BJ (cell line): ENCODE results near the gene PSTPIP1. TPM values are rescaled to one million over a fixed set of nuclear protein-coding genes. Genes with fewer than 3 reads are reported as not detected.

Experiments
- CTCF ChIA-PET: fragments of 350-600 bp; formaldehyde crosslinking; extraction: SDS; loops from one replicate; lab custom pipeline; 2021; ENCODE audit warnings: antibody characterized with exemption, inconsistent platforms; lab: Yijun Ruan, JAX
- POLR2A ChIA-PET: fragments of 300-600 bp; sonication (Branson Sonifier 250); formaldehyde crosslinking; extraction: SDS; loops from one replicate; lab custom pipeline; 2021; ENCODE audit warnings: antibody characterized with exemption; lab: Charles Lee
- DNase-seq: peaks from one replicate; pipeline ENCODE4 v3.0.0-alpha.2; 2011; ENCODE audit warnings: low read depth
- H3K27me3 ChIP-seq: 2 replicates; pipeline ENCODE4 v1.6.0; 2011; ENCODE audit warnings: low read length; ENCODE audit not compliant: control insufficient read depth, insufficient read depth
- H3K36me3 ChIP-seq: 2 replicates; pipeline ENCODE4 v1.5.1; 2011; ENCODE audit warnings: low read length; ENCODE audit not compliant: control insufficient read depth, insufficient read depth
- H3K4me3 ChIP-seq: 2 replicates; pipeline ENCODE4 v1.5.1; 2011; ENCODE audit warnings: low read depth, mild to moderate bottlenecking, control low read depth, low read length
- polyA plus RNA-seq: library from polyadenylated mRNA; depleted of rRNA; stranded (reverse); fragments of >200 nt; gene quantifications from 2 replicates; pipeline ENCODE4 v1.2.3, GENCODE V29; 2011
- TF ChIP-seq, protein P1 (sequence below): IDR thresholded peaks from 2 replicates; pipeline ENCODE4 v1.5.1; 2011; ENCODE audit warnings: low read depth, mild to moderate bottlenecking, control low read depth, inconsistent platforms, low read length, moderate library complexity; ENCODE audit not compliant: insufficient read depth

Gene PSTPIP1
- polyA plus RNA-seq, 1 experiment, result not detected

DNA sequence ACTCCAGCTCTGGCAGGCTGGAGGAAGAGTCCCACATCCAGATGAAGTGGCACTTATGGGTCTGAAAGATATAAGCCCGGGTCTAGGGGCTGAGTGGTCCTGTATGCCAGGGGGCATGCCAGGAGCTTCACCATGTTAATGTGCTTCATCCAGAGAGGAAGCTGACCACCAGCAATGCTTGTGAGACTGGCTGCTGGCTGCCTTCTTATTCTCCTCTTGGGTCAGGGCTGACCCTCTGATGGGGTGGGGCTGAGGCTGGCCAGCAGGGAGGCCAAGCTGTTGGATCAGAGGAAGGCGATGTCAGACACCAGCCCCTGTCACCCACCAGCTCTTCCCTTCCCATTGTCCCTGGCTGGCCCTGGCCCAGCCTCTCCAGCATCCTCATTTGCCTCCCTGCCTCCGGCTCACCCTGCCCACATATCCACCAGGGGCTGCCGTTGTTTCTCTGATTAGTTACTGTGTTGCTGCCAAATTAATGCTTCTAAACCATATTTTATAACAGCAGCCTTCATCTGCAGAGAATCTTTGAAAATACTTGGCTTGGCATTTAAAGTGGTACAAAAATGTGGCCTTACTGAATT is 20.4 kb upstream of the PSTPIP1 start:
- POLR2A ChIA-PET, result no interaction called here

DNA sequence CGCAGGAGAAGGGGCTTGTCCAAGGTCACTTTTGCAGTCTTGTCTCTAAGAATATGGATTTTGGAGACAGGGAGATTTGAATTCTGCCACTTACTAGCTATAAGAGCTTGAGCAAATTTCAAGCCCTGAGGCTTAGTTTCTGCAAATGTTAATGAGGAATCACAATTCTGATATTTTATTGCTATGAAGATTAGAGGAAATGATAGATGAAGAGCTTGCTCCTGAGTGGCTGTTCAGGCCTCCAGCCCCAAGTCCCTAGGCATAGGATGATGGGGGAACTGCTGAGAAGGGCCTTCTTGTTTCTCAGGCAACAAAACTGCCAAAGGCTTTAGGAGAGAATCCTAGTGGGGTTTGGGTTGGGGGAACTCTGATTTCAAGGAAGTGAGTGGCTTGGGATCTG is 18.8 kb upstream of the PSTPIP1 start:
- no peak for DNase-seq
- Histone ChIP-seq H3K36me3 (no peaks in the 10 kb centered on the region), H3K4me3 (no peak overlapping the region), H3K27me3 (peaks cover 5% of the 10 kb centered on the region)
- ChIA-PET POLR2A (interaction anchor here (0.5 kb wide), 1 partner anchor 14 kb away, joined by 12 read pairs; no protein-coding TSS in a partner anchor), CTCF (no interaction called here)
- TF ChIP-seq, protein P1, sequence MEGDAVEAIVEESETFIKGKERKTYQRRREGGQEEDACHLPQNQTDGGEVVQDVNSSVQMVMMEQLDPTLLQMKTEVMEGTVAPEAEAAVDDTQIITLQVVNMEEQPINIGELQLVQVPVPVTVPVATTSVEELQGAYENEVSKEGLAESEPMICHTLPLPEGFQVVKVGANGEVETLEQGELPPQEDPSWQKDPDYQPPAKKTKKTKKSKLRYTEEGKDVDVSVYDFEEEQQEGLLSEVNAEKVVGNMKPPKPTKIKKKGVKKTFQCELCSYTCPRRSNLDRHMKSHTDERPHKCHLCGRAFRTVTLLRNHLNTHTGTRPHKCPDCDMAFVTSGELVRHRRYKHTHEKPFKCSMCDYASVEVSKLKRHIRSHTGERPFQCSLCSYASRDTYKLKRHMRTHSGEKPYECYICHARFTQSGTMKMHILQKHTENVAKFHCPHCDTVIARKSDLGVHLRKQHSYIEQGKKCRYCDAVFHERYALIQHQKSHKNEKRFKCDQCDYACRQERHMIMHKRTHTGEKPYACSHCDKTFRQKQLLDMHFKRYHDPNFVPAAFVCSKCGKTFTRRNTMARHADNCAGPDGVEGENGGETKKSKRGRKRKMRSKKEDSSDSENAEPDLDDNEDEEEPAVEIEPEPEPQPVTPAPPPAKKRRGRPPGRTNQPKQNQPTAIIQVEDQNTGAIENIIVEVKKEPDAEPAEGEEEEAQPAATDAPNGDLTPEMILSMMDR, result no peak

More for the DNA sequence above, 20.4 kb upstream of the PSTPIP1 start:
- TF ChIP-seq, protein P1, result no peak
- CTCF ChIA-PET, result interaction anchor here (2.2 to 2.3 kb wide), 2 partner anchors 8 to 11 kb away, joined by 8 to 9 read pairs; no protein-coding TSS in a partner anchor
- Histone ChIP-seq H3K36me3 (no peaks in the 10 kb centered on the region), H3K27me3 (peaks cover 5% of the 10 kb centered on the region), H3K4me3 (no peak overlapping the region)
- no peak for DNase-seq

DNA sequence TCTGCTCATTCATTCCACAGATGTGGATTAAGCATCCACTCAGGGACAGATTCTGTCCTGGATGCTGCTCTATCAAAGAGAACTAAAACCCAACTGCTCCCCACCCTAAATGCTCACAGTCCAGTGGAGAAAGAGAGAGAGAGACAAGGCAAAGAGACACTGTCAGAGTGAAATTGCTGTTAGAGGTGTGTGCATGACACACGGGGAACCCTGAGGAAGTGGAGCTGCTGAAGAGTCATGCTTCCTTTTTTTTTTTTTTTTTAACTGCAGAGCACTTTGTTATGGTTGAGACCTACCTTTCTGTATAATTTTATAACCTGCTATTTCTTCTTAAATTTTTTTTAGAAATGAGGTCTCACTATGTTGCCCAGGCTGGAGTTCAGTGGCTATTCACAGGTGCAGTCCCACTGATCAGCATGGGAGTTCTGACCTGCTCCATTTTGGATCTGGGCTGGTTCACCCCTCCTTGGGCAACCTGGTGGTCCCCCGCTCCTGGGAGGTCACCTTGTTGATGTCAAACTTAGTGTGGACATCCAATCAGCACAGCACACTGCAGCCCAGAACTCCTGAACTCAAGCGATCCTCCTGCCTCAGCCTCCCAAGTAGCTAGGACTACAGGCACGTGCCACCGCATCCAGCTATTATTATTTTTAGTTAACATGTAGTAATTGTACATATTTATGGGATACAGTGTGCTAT is 18.2 kb upstream of the PSTPIP1 start:
- Histone ChIP-seq H3K4me3 (no peak overlapping the region), H3K36me3 (no peaks in the 10 kb centered on the region), H3K27me3 (peaks cover 5% of the 10 kb centered on the region)
- TF ChIP-seq, protein P1, result no peak
- ChIA-PET CTCF (no interaction called here), POLR2A (interaction anchor here (0.5 kb wide), 1 partner anchor 14 kb away, joined by 12 read pairs; no protein-coding TSS in a partner anchor)
- no peak for DNase-seq

DNA sequence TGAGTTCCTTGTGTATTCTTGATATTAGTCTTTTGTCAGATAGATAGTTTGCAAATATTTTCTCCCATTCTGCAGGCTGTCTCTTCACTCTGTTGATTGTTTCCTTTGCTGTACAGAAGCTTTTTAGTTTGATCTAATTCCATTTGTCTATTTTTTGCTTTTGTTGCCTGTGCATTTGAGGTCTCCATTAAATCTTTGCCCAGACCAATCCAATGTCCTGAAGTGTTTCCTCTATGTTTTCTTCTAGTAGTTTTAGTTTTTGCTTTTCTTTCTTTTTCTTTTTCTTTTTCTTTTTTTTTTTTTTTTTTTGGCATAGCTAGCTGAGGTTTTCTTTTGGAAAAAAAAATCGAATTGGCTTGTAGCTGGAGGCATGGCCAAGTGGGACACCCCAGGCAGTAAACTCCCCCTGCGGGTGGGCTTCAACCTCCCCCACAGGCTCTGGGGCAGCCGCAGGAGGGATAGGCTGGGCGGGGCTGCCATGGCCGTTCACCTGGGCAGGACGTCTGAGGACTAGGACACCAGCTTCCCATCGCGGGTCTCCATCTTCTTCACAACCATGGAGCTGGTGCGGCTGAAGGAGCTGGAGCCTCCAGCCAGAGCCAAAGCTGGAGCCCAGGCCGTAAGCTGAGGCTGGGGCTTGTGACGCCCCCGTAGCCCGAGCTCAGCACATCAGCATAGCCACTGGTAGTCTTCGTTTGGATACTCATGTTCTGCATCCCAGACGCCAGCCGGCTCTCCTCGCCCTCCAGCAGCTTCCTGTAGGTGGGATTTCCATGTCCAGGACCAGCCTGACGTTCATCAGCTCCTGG is 16.2 kb upstream of the PSTPIP1 start:
- no peaks in the 10 kb centered on the region for H3K36me3 ChIP-seq
- no peak for DNase-seq
- POLR2A ChIA-PET, result no interaction called here
- TF ChIP-seq, protein P1, result no peak
- no peak overlapping the region for H3K4me3 ChIP-seq
- CTCF ChIA-PET, result interaction anchor here (0.6 to 1.2 kb wide), 3 partner anchors 9 to 45 kb away, joined by 3 to 4 read pairs (median 3); no protein-coding TSS in a partner anchor
- peaks cover 6% of the 10 kb centered on the region for H3K27me3 ChIP-seq

DNA sequence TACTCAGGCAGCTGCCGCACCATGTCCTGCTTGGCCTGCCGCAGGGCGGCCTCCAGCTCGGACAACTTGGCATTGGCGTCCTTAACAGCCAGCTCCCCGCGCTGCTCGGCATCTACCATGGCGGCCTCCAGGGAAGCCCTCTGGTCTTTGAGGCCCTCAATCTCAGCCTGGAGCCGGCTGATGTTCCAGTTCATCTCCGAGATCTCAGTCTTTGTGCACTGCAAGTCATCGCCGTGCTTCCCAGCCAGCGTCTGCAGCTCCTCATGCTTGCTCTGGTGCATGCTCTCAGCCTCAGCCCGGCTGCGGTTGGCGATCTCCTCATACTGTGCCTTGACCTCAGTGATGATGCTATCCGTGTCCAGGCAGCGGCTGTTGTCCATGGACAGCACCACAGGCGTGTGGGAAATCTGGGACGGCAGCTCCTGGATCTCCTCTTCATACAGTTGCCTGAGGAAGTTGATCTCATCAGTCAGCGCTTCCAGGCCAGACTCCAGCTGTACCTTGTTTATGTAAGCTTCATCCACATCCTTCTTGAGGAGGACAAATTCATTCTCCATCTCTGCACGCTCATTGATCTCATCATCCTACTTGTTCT is 15.5 kb upstream of the PSTPIP1 start:
- DNase-seq, result no peak
- CTCF ChIA-PET, result no interaction called here
- no peak overlapping the region for H3K4me3 ChIP-seq

More for the DNA sequence above, 15.5 kb upstream of the PSTPIP1 start:
- Histone ChIP-seq H3K36me3 (no peaks in the 10 kb centered on the region), H3K27me3 (peaks cover 5% of the 10 kb centered on the region)
- POLR2A ChIA-PET, result no interaction called here
- TF ChIP-seq, protein P1, result no peak
